GM10248 (cell line): Measurements from ENCODE around the gene LUC7L.
"Not testable (repeated sequence)": the region's sequence is repeated elsewhere in the genome, so short reads cannot be mapped to it uniquely, and the experiment has no call there.

Source experiments
- CTCF ChIA-PET: fragments of 300-600 bp; sonication (Branson Sonifier 250); formaldehyde crosslinking; extraction: SDS; loops from one replicate; lab custom pipeline; 2021; ENCODE audit warnings: antibody characterized with exemption; lab: Yijun Ruan, JAX
- POLR2A ChIA-PET: fragments of 350-650 bp; sonication (Branson Sonifier 250); formaldehyde crosslinking; extraction: SDS; loops from one replicate; lab custom pipeline; 2020; ENCODE audit warnings: antibody characterized with exemption; lab: Yijun Ruan, JAX
- DNase-seq: peaks from one replicate; pipeline ENCODE4 v3.0.0; 2012; ENCODE audit errors: extremely low spot score
- TF ChIP-seq, protein P1 (sequence below): IDR thresholded peaks from 2 replicates; pipeline ENCODE4 v1.5.1; 2012; ENCODE audit warnings: mild to moderate bottlenecking, low read depth; ENCODE audit errors: extremely low read depth, missing control alignments, control extremely low read depth

The LUC7L gene

GRCh38 chr16:273547-274421 is 44.5 kb upstream of the LUC7L start:
- POLR2A ChIA-PET = no interaction called here
- no peak for DNase-seq
- CTCF ChIA-PET = no interaction called here
- TF ChIP-seq, protein P1, sequence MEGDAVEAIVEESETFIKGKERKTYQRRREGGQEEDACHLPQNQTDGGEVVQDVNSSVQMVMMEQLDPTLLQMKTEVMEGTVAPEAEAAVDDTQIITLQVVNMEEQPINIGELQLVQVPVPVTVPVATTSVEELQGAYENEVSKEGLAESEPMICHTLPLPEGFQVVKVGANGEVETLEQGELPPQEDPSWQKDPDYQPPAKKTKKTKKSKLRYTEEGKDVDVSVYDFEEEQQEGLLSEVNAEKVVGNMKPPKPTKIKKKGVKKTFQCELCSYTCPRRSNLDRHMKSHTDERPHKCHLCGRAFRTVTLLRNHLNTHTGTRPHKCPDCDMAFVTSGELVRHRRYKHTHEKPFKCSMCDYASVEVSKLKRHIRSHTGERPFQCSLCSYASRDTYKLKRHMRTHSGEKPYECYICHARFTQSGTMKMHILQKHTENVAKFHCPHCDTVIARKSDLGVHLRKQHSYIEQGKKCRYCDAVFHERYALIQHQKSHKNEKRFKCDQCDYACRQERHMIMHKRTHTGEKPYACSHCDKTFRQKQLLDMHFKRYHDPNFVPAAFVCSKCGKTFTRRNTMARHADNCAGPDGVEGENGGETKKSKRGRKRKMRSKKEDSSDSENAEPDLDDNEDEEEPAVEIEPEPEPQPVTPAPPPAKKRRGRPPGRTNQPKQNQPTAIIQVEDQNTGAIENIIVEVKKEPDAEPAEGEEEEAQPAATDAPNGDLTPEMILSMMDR = no peak

GRCh38 chr16:272633-273546 is 43.6 kb upstream of the LUC7L start:
- TF ChIP-seq, protein P1 = no peak
- CTCF ChIA-PET = no interaction called here
- POLR2A ChIA-PET = no interaction called here
- no peak for DNase-seq

GRCh38 chr16:270381-271255 is 41.4 kb upstream of the LUC7L start:
- CTCF ChIA-PET = interaction anchor here (0.8 kb wide), 1 partner anchor 12 kb away, joined by 3 read pairs; the partner anchor contains the start of gene PDIA2
- POLR2A ChIA-PET = no interaction called here
- DNase-seq = no peak
- TF ChIP-seq, protein P1 = no peak

- ChIA-PET CTCF (interaction anchor here (1.2 kb wide), 1 partner anchor 163 kb away, joined by 3 read pairs; no protein-coding TSS in a partner anchor), POLR2A (no interaction called here)
- TF ChIP-seq, protein P1 = no peak
- no peak for DNase-seq
Observed at GRCh38 chr16:269061-269796, 40.0 kb upstream of the LUC7L start.

DNA sequence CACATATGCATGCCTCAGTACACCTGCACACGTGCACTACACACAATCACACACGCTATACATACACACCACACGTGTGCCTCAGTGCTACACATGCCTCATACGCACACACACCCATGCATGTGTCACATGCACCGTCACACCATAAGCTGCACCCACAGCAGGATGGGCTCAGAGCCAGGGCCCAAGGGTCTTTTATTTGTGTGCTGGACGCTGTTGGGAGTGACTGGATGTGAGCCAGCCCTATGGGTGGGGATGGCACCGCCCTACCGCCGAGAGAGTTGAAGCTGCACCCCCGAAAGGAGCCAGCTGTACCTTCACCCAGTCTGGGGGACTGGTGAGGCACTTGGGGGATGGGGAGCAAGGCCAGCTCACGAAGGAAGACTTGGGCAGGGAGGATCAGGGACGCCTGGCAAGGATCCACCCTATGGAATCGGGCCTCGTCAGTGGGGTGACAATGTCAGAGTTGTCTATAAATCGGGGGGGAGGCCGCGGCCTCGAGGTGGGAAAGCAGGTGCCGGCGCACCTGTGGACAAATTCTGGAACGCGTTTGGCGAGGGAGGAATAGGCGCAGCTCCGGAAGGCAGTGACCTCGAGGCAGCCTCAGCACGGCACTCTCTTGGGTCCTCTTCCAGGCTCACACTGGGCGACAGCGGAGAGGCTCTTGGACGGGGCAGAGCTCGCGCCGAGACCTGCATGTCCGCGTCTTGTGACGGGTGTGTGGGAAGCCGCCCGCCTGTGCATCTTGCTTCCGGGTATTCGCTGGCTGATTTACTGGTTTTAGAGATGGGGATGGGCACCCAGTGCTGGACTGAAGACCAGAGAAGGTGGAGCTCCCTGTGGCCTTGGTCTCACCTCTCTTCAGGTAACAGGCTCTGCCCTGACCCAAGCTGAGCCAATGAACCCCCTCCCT is 39.1 kb upstream of the LUC7L start:
- POLR2A ChIA-PET = no interaction called here
- TF ChIP-seq, protein P1 = no peak
- CTCF ChIA-PET = interaction anchor here (1.2 kb wide), 1 partner anchor 162 kb away, joined by 3 read pairs; no protein-coding TSS in a partner anchor
- DNase-seq = no peak

DNA sequence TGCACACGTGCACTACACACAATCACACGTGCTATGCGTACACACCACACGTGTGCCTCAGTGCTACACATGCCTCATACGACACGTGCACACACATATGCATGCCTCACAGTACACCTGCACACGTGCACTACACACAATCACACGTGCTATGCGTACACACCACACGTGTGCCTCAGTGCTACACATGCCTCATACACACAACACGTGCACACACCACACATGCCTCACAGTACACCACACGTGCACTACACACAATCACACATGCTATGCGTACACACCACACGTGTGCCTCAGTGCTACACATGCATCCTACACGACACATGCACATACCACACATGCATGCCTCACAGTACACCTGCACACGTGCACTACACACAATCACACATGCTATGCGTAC is 38.3 kb upstream of the LUC7L start:
- DNase-seq, CTCF ChIA-PET, POLR2A ChIA-PET: not testable (repeated sequence)
